SU-DHL-6 (cell line): ENCODE data around the gene SCYL2.

Experiments used
- EZH2phosphoT487 ChIP-seq: fragments of 200-600 bp; sonication (generic), shearing (Covaris generic); conservative IDR thresholded peaks from 2 replicates; pipeline ENCODE4 v1.6.1; 2018; ENCODE audit warnings: mild to moderate bottlenecking, antibody characterized with exemption, low read length, moderate library complexity, mixed read lengths
- TF ChIP-seq, protein P1 (sequence below): fragments of 200-600 bp; sonication (generic); IDR thresholded peaks from one replicate; pipeline ENCODE4 v1.5.1; 2017; ENCODE audit warnings: antibody characterized with exemption, mild to moderate bottlenecking, low read length, moderate library complexity; ENCODE audit not compliant: insufficient read depth, poor library complexity, severe bottlenecking

DNA sequence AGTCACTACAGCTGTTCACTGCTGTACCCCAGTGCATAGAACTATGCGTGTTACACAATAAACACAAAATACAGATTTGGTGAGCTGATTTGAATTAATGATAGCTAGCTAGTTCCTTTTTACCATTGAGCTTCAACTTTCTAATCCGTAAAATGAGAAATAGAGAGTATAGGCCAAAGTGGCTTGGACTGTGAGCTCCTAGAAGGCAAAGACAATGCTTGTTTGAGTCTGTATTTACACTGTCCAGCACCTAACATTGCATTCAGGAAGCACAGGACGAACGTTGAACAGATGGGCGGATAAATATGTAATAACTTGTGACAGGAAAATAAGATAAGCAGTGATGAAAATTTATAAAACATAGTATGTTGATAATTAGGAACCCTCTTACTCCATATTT lies 121.4 kb downstream of the SCYL2 start:
- TF ChIP-seq, protein P1, sequence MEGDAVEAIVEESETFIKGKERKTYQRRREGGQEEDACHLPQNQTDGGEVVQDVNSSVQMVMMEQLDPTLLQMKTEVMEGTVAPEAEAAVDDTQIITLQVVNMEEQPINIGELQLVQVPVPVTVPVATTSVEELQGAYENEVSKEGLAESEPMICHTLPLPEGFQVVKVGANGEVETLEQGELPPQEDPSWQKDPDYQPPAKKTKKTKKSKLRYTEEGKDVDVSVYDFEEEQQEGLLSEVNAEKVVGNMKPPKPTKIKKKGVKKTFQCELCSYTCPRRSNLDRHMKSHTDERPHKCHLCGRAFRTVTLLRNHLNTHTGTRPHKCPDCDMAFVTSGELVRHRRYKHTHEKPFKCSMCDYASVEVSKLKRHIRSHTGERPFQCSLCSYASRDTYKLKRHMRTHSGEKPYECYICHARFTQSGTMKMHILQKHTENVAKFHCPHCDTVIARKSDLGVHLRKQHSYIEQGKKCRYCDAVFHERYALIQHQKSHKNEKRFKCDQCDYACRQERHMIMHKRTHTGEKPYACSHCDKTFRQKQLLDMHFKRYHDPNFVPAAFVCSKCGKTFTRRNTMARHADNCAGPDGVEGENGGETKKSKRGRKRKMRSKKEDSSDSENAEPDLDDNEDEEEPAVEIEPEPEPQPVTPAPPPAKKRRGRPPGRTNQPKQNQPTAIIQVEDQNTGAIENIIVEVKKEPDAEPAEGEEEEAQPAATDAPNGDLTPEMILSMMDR, result no peak
- TF ChIP-seq EZH2phosphoT487, result no peak
